Measurements from ENCODE around the gene LAMA2.

DNA sequence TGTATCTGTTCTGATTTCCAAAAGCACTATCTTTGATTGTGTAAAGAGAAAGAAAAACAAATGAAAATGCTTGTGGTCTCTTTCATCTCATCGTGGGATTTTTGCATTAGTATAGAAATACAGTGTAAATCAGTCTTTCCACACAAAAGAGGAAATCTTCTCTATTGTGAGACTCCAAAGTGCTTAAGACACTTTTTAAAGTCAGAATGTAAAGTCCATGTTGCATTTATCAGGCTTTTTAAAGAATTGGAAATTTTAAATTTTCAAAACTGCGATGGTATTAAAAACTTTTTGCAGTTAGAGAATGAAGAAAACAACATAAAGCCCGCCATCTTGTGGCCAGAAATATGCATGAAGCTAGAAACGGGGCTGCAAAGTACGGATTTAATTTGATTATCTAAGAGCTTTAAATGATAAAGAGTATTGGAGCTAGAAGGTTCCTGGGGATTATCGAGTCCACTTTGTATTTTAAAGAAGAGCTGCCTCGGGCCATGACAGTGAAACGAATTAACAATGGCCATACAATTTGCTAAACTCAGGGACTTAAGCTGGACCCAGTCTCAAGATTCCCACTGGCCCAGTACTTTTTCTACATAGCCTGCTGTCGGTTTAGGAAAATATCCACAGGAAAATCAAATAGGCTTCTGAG is 487.5 kb downstream of the LAMA2 start:
- TF ChIP-seq CTCF (IDR thresholded peaks at IDR 0.05; ENCODE audit: low read length) (peak; percentile 74), EZH2 (IDR thresholded peaks at IDR 0.05; ENCODE audit: borderline replicate concordance, low read length) (no peak)
